Fibroblast of lung (primary cell): ENCODE measurements around the gene TSHZ2. TPM values are rescaled to one million over a fixed set of nuclear protein-coding genes. Genes with fewer than 3 reads are reported as not detected.
A peak's percentile ranks its signal among the peaks of the same experiment; 100 is the strongest.

ENCODE experiments used
- DNase-seq, 2 donors: peaks; one replicate each; pipeline versions ENCODE4 v3.0.0 to v3.0.0-alpha.2; 2010; ENCODE audit warnings: low read depth in 2 of 2
- H2AFZ ChIP-seq: 2 replicates; pipeline ENCODE4 v1.5.1; 2012; ENCODE audit warnings: low read length, control low read depth, inconsistent platforms
- H3K27ac ChIP-seq: 2 replicates; pipeline ENCODE4 v1.5.1; 2011; ENCODE audit warnings: low read length, control low read depth; ENCODE audit not compliant: insufficient read depth
- H3K27me3 ChIP-seq: 2 replicates; pipeline ENCODE4 v1.5.1; 2011; ENCODE audit warnings: mild to moderate bottlenecking, low read length; ENCODE audit not compliant: control insufficient read depth, insufficient read depth
- H3K36me3 ChIP-seq: 2 replicates; pipeline ENCODE4 v1.5.1; 2011; ENCODE audit warnings: low read length; ENCODE audit not compliant: control insufficient read depth, insufficient read depth
- H3K4me1 ChIP-seq: 2 replicates; pipeline ENCODE4 v1.5.1; 2011; ENCODE audit warnings: low read length; ENCODE audit not compliant: control insufficient read depth, insufficient read depth; ENCODE audit errors: extremely low read depth
- H3K4me2 ChIP-seq: 2 replicates; pipeline ENCODE4 v1.5.1; 2011; ENCODE audit warnings: low read length, control low read depth; ENCODE audit not compliant: insufficient read depth; ENCODE audit errors: extremely low read depth
- H3K4me3 ChIP-seq, 4 experiments: fragments of 200-600 bp in 1 of 4; sonication (generic) in 1 of 4; replicated peaks in 1 of 4; 2 replicates each; pipeline ENCODE4 v1.5.1; 2011 to 2016; ENCODE audit warnings: low read length in 4 of 4, low read depth in 3 of 4, mild to moderate bottlenecking in 3 of 4, control low read depth in 2 of 4, inconsistent platforms in 1 of 4, mixed read lengths in 1 of 4; ENCODE audit not compliant: insufficient read depth in 1 of 4; ENCODE audit errors: control extremely low read depth in 1 of 4
- H3K79me2 ChIP-seq: 2 replicates; pipeline ENCODE4 v1.5.1; 2012; ENCODE audit warnings: mild to moderate bottlenecking, low read length, inconsistent platforms; ENCODE audit not compliant: control insufficient read depth, insufficient read depth
- H3K9ac ChIP-seq: 2 replicates; pipeline ENCODE4 v1.5.1; 2011; ENCODE audit warnings: mild to moderate bottlenecking, low read length, control low read depth; ENCODE audit not compliant: insufficient read depth
- H3K9me3 ChIP-seq: 2 replicates; pipeline ENCODE4 v1.5.1; 2012; ENCODE audit warnings: low read depth, low read length; ENCODE audit not compliant: control insufficient read depth, insufficient read depth
- H4K20me1 ChIP-seq: 2 replicates; pipeline ENCODE4 v1.5.1; 2011; ENCODE audit warnings: low read length; ENCODE audit not compliant: control insufficient read depth, insufficient read depth; ENCODE audit errors: extremely low read depth
- EZH2 ChIP-seq: IDR thresholded peaks from 2 replicates; pipeline ENCODE4 v1.5.1; 2012; ENCODE audit warnings: low read length, control low read depth, mild to moderate bottlenecking; ENCODE audit errors: missing control alignments
- polyA plus RNA-seq, 2 donors: library from polyadenylated mRNA; depleted of rRNA in 1 of 2; stranded (reverse) in 1 of 2; unstranded in 1 of 2; fragments of >200 nt; gene quantifications; 2 replicates each; pipeline ENCODE4 v1.2.1, GENCODE V29; 2011 to 2012; ENCODE audit warnings: missing spikeins in 1 of 2
- total RNA-seq: library from RNA; depleted of rRNA; stranded (reverse); fragments of >200 nt; gene quantifications from 2 replicates; pipeline ENCODE4 v1.2.1, GENCODE V29; 2014
- TF ChIP-seq, protein P1 (sequence below), 2 donors: IDR thresholded peaks in 1 of 2; conservative IDR thresholded peaks in 1 of 2; 1 replicate in 1 of 2; 2 replicates in 1 of 2; pipeline ENCODE4 v1.5.1; 2011 to 2012; ENCODE audit warnings: low read length in 2 of 2, control low read depth in 1 of 2, inconsistent platforms in 1 of 2, low read depth in 1 of 2, mild to moderate bottlenecking in 1 of 2

TSHZ2 gene
- total and polyA plus RNA-seq, 2 donors (not counting 1 experiment from before 2014, with no cell fraction given): 0.15 to 2.6 TPM

GRCh38 chr20:53136473-53136872 lies 164.3 kb downstream of the TSHZ2 start:
- TF ChIP-seq, protein P1, sequence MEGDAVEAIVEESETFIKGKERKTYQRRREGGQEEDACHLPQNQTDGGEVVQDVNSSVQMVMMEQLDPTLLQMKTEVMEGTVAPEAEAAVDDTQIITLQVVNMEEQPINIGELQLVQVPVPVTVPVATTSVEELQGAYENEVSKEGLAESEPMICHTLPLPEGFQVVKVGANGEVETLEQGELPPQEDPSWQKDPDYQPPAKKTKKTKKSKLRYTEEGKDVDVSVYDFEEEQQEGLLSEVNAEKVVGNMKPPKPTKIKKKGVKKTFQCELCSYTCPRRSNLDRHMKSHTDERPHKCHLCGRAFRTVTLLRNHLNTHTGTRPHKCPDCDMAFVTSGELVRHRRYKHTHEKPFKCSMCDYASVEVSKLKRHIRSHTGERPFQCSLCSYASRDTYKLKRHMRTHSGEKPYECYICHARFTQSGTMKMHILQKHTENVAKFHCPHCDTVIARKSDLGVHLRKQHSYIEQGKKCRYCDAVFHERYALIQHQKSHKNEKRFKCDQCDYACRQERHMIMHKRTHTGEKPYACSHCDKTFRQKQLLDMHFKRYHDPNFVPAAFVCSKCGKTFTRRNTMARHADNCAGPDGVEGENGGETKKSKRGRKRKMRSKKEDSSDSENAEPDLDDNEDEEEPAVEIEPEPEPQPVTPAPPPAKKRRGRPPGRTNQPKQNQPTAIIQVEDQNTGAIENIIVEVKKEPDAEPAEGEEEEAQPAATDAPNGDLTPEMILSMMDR (conservative IDR thresholded peaks at IDR 0.05 in 1 of 2, IDR thresholded peaks at IDR 0.05 in 1 of 2; ENCODE audit: low read depth in 1 of 2, low read length in 2 of 2): no peak
- TF ChIP-seq EZH2: no peak
- H3K9ac ChIP-seq: no peak overlapping the region
- no peaks in the 10 kb centered on the region for H3K27me3 ChIP-seq
- no peak overlapping the region for H3K4me2 ChIP-seq
- H3K9me3 ChIP-seq: no peaks in the 10 kb centered on the region
- H3K36me3 ChIP-seq: no peaks in the 10 kb centered on the region
- no peak overlapping the region for H3K4me3 ChIP-seq
- no peaks in the 10 kb centered on the region for H3K79me2 ChIP-seq
- no peak overlapping the region for H2AFZ ChIP-seq
- peak in 1 of 2 donors; percentile 18 for DNase-seq
- no peaks in the 10 kb centered on the region for H4K20me1 ChIP-seq
- no peaks in the 10 kb centered on the region for H3K4me1 ChIP-seq
- H3K27ac ChIP-seq: no peak overlapping the region

DNA sequence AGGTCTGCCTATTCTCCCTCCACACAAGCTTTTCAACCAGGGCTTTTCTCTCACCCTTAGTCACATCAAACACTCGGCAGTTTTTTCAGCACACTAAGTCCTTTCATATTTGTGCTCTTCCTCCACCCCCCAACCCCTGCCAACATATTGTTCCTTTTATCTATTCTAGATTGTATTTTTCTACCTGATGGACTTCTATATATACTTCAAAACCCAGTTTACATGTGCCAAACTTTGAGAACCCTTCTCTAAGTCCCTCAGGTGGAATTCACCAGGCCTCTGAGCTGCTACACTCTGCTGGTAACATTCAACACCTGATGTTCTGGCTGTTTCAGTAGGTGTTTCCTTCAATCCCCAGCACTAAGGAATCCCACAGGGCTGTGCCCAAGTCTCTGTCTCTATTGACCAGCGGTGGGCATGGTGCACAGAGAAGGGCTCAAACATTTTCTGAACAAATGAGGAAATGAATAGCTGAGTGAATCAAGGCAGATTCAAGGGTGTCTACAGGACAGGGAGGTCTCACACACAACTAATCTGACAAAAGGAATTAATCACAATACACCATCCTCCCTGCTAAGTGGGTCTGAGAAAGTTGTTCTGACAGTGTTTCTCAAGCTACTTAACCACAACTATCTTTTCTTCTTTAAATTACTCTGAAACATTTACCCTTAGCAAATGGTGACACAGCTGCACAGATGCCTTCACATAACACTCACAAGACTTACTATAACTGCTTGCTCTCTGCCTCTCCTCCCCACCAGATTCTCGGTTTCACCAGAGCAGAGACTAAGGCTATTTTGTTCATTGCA lies 166.5 kb downstream of the TSHZ2 start:
- Histone ChIP-seq H3K9me3 (no peaks in the 10 kb centered on the region), H3K9ac (no peak overlapping the region), H2AFZ (no peak overlapping the region), H3K27ac (no peak overlapping the region), H3K79me2 (no peaks in the 10 kb centered on the region), H4K20me1 (no peaks in the 10 kb centered on the region), H3K27me3 (no peaks in the 10 kb centered on the region), H3K4me3 (no peak overlapping the region), H3K4me2 (no peak overlapping the region), H3K4me1 (no peaks in the 10 kb centered on the region), H3K36me3 (no peaks in the 10 kb centered on the region)
- TF ChIP-seq EZH2: no peak
- TF ChIP-seq, protein P1 (conservative IDR thresholded peaks at IDR 0.05 in 1 of 2, IDR thresholded peaks at IDR 0.05 in 1 of 2; ENCODE audit: low read depth in 1 of 2, low read length in 2 of 2): no peak
- DNase-seq: peak in 1 of 2 donors; percentile 23

GRCh38 chr20:53141201-53142050 lies 169.3 kb downstream of the TSHZ2 start:
- H4K20me1 ChIP-seq: no peaks in the 10 kb centered on the region
- no peak overlapping the region for H2AFZ ChIP-seq
- no peak overlapping the region for H3K9ac ChIP-seq
- peak in 1 of 2 donors; percentile 49 for DNase-seq
- no peak overlapping the region for H3K4me3 ChIP-seq
- H3K9me3 ChIP-seq: no peaks in the 10 kb centered on the region
- no peak for TF ChIP-seq EZH2
- TF ChIP-seq, protein P1 (conservative IDR thresholded peaks at IDR 0.05 in 1 of 2, IDR thresholded peaks at IDR 0.05 in 1 of 2; ENCODE audit: low read depth in 1 of 2, low read length in 2 of 2): no peak
- no peaks in the 10 kb centered on the region for H3K27me3 ChIP-seq
- no peak overlapping the region for H3K27ac ChIP-seq
- H3K79me2 ChIP-seq: no peaks in the 10 kb centered on the region
- no peak overlapping the region for H3K4me2 ChIP-seq
- H3K36me3 ChIP-seq: no peaks in the 10 kb centered on the region
- no peaks in the 10 kb centered on the region for H3K4me1 ChIP-seq
